ENCODE results near the gene FOXA2. TPM values are rescaled to one million over a fixed set of nuclear protein-coding genes. Genes with fewer than 3 reads are reported as not detected.
A peak's percentile ranks its signal among the peaks of the same experiment; 100 is the strongest.

FOXA2 gene
- total and polyA plus RNA-seq, 2 of the 13 experiments (the other 11 are each of a cell fraction or from before 2014, with no cell fraction given), result 8.8 to 12.2 TPM

DNA sequence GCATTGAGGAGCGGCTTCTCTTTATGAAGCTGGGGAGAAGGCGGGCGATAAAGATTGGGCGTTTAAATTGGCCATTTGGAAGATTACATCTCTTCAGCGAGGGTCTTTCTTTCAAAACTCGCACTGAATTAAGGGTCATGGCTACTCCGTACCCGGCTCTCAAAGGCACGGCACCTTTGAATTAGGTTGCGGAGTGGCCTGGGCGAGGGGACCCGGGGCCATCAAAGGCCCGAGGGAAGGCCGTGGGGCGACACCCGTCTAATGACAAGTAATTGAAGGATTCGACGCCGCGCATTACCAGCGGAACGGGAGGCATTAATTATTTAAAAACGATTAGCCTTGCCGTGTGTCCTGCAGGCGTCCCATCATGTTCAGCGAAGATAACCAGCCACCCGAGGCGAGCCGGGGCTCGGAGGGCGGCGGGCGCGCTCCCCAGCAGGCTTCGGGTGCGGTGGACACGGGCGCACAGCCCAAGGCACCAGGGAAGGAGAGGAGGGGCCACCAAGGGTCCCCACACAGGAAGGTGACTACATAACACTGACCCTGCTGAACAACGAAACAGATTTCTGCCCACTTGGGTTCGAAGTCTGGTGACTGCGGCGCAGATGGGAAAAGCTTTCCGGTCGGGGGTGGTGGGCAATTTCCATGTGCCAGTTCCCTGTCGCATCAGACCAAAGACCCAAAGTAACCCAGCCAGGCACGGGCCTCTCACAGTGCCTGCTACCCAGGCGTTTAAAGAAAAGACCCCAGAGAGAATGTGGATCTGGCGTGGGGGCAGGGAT, 7.4 kb downstream of the FOXA2 start (continued):
- TF ChIP-seq, protein P1, sequence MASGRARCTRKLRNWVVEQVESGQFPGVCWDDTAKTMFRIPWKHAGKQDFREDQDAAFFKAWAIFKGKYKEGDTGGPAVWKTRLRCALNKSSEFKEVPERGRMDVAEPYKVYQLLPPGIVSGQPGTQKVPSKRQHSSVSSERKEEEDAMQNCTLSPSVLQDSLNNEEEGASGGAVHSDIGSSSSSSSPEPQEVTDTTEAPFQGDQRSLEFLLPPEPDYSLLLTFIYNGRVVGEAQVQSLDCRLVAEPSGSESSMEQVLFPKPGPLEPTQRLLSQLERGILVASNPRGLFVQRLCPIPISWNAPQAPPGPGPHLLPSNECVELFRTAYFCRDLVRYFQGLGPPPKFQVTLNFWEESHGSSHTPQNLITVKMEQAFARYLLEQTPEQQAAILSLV (CRISPR knock-in tag; IDR thresholded peaks at IDR 0.05; ENCODE audit: borderline replicate concordance), result 0 out of 2 replicates have a peak, but pooled peaks have one; percentile 6
- TF ChIP-seq, protein P2, sequence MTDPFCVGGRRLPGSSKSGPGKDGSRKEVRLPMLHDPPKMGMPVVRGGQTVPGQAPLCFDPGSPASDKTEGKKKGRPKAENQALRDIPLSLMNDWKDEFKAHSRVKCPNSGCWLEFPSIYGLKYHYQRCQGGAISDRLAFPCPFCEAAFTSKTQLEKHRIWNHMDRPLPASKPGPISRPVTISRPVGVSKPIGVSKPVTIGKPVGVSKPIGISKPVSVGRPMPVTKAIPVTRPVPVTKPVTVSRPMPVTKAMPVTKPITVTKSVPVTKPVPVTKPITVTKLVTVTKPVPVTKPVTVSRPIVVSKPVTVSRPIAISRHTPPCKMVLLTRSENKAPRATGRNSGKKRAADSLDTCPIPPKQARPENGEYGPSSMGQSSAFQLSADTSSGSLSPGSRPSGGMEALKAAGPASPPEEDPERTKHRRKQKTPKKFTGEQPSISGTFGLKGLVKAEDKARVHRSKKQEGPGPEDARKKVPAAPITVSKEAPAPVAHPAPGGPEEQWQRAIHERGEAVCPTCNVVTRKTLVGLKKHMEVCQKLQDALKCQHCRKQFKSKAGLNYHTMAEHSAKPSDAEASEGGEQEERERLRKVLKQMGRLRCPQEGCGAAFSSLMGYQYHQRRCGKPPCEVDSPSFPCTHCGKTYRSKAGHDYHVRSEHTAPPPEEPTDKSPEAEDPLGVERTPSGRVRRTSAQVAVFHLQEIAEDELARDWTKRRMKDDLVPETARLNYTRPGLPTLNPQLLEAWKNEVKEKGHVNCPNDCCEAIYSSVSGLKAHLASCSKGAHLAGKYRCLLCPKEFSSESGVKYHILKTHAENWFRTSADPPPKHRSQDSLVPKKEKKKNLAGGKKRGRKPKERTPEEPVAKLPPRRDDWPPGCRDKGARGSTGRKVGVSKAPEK (CRISPR knock-in tag; IDR thresholded peaks at IDR 0.05; ENCODE audit: borderline replicate concordance), result peak; percentile 91; the same call in 1 of the 2 replicates
- peak; percentile 58 for TF ChIP-seq MED1 (CRISPR knock-in tag; IDR thresholded peaks at IDR 0.05)
- TF ChIP-seq ZNF709 (CRISPR knock-in tag; IDR thresholded peaks at IDR 0.05), result peak; percentile 89; the same call in 1 of the 2 replicates
- TF ChIP-seq ZSCAN22 (CRISPR knock-in tag; IDR thresholded peaks at IDR 0.05), result no peak
- 0 out of 2 replicates have a peak, but pooled peaks have one; percentile 62 for TF ChIP-seq ZFP82 (CRISPR knock-in tag; IDR thresholded peaks at IDR 0.05; ENCODE audit: borderline replicate concordance)
- TF ChIP-seq ZNF614 (CRISPR knock-in tag; IDR thresholded peaks at IDR 0.05; ENCODE audit: borderline replicate concordance), result no peak
- TF ChIP-seq ZNF234 (CRISPR knock-in tag; conservative IDR thresholded peaks at IDR 0.05), result peak; percentile 73; the same call in 1 of the 2 replicates
- TF ChIP-seq ZFAT (CRISPR knock-in tag; conservative IDR thresholded peaks at IDR 0.05), result no peak
- TF ChIP-seq MIER3 (CRISPR knock-in tag; IDR thresholded peaks at IDR 0.05; ENCODE audit: borderline replicate concordance), result peak; percentile 23; the same call in 1 of the 2 replicates
- TF ChIP-seq ZNF670 (CRISPR knock-in tag; IDR thresholded peaks at IDR 0.05; ENCODE audit: borderline replicate concordance), result 0 out of 2 replicates have a peak, but pooled peaks have one; percentile 64
- TF ChIP-seq MAZ (IDR thresholded peaks at IDR 0.05; ENCODE audit: borderline replicate concordance, low read depth, low read length), result no peak
- TF ChIP-seq MAZ (CRISPR knock-in tag; IDR thresholded peaks at IDR 0.05; ENCODE audit: low read depth), result peak; percentile 55; the same call in 1 of the 2 replicates
- TF ChIP-seq, protein P3, sequence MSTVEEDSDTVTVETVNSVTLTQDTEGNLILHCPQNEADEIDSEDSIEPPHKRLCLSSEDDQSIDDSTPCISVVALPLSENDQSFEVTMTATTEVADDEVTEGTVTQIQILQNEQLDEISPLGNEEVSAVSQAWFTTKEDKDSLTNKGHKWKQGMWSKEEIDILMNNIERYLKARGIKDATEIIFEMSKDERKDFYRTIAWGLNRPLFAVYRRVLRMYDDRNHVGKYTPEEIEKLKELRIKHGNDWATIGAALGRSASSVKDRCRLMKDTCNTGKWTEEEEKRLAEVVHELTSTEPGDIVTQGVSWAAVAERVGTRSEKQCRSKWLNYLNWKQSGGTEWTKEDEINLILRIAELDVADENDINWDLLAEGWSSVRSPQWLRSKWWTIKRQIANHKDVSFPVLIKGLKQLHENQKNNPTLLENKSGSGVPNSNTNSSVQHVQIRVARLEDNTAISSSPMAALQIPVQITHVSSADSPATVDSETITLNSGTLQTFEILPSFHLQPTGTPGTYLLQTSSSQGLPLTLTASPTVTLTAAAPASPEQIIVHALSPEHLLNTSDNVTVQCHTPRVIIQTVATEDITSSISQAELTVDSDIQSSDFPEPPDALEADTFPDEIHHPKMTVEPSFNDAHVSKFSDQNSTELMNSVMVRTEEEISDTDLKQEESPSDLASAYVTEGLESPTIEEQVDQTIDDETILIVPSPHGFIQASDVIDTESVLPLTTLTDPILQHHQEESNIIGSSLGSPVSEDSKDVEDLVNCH (CRISPR knock-in tag; IDR thresholded peaks at IDR 0.05), result no peak
- peak; percentile 60; the same call in 1 of the 2 replicates for TF ChIP-seq TBX2 (CRISPR knock-in tag; IDR thresholded peaks at IDR 0.05; ENCODE audit: borderline replicate concordance)
- TF ChIP-seq, protein P4, sequence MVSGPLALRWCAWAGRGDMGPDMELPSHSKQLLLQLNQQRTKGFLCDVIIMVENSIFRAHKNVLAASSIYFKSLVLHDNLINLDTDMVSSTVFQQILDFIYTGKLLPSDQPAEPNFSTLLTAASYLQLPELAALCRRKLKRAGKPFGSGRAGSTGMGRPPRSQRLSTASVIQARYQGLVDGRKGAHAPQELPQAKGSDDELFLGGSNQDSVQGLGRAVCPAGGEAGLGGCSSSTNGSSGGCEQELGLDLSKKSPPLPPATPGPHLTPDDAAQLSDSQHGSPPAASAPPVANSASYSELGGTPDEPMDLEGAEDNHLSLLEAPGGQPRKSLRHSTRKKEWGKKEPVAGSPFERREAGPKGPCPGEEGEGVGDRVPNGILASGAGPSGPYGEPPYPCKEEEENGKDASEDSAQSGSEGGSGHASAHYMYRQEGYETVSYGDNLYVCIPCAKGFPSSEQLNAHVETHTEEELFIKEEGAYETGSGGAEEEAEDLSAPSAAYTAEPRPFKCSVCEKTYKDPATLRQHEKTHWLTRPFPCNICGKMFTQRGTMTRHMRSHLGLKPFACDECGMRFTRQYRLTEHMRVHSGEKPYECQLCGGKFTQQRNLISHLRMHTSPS (CRISPR knock-in tag; IDR thresholded peaks at IDR 0.05; ENCODE audit: low read depth), result peak; percentile 68
- TF ChIP-seq CENPT (CRISPR knock-in tag; IDR thresholded peaks at IDR 0.05; ENCODE audit: low read depth), result 0 out of 2 replicates have a peak, but pooled peaks have one; percentile 51
